ENCODE measurements around the gene PER3.

Gene PER3

DNA sequence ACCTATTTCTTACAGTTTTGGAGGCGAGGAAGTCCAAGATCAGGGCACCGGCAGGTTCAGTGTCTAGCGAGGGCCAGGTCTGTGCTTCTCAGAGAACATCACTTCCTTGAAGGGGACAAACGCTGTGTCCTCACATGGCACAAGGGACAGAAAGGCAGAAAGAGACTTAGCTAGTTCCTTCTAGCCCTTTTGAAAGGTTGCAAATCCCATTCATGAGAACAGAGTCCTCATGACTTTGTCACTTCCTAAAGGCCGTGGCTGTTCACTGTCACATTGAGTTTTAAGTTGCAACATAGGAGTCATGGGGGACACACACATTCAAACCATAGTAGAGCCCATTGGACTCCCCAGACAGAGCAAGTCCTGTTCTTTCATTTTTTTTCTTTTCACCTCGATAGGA lies 27.4 kb downstream of the PER3 start:
- DNase-seq (ENCODE audit: low spot score) = no peak
- no peak for TF ChIP-seq CTCF (IDR thresholded peaks at IDR 0.05; ENCODE audit: extremely low read depth, missing control alignments)

- TF ChIP-seq CTCF (IDR thresholded peaks at IDR 0.05; ENCODE audit: extremely low read depth, missing control alignments) = no peak
Measured at GRCh38 chr1:7813677-7814373, 29.7 kb downstream of the PER3 start.

GRCh38 chr1:7821282-7821681 lies 37.2 kb downstream of the PER3 start:
- DNase-seq (ENCODE audit: low spot score) = no peak
- no peak for TF ChIP-seq CTCF (IDR thresholded peaks at IDR 0.05; ENCODE audit: extremely low read depth, missing control alignments)

More at GRCh38 chr1:7813677-7814373, 29.7 kb downstream of the PER3 start:
- DNase-seq (ENCODE audit: low spot score) = no peak

- no peak for DNase-seq (ENCODE audit: low spot score)
- TF ChIP-seq CTCF (IDR thresholded peaks at IDR 0.05; ENCODE audit: extremely low read depth, missing control alignments) = no peak
Measured at GRCh38 chr1:7824701-7825100, 40.6 kb downstream of the PER3 start.

GRCh38 chr1:7826363-7826762 lies 42.3 kb downstream of the PER3 start:
- TF ChIP-seq CTCF (IDR thresholded peaks at IDR 0.05; ENCODE audit: extremely low read depth, missing control alignments) = no peak
- DNase-seq (ENCODE audit: low spot score) = no peak

DNA sequence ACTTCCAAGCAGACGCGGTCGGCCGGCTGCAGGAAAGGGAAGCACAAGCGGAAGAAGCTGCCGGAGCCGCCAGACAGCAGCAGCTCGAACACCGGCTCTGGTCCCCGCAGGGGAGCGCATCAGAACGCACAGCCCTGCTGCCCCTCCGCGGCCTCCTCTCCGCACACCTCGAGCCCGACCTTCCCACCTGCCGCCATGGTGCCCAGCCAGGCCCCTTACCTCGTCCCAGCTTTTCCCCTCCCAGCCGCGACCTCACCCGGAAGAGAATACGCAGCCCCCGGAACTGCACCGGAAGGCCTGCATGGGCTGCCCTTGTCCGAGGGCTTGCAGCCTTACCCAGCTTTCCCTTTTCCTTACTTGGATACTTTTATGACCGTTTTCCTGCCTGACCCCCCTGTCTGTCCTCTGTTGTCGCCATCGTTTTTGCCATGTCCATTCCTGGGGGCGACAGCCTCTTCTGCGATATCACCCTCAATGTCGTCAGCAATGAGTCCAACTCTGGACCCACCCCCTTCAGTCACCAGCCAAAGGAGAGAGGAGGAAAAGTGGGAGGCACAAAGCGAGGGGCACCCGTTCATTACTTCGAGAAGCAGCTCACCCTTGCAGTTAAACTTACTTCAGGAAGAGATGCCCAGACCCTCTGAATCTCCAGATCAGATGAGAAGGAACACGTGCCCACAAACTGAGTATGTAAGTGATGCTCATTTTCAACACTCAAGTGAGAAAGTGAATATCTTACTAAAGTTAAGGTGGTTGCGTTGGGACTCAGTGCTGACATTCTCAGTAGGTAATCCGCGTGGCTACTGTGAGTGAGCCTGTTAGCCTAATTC lies 43.2 kb downstream of the PER3 start:
- no peak for TF ChIP-seq CTCF (IDR thresholded peaks at IDR 0.05; ENCODE audit: extremely low read depth, missing control alignments)
- peak; percentile 61 for DNase-seq (ENCODE audit: low spot score)

DNA sequence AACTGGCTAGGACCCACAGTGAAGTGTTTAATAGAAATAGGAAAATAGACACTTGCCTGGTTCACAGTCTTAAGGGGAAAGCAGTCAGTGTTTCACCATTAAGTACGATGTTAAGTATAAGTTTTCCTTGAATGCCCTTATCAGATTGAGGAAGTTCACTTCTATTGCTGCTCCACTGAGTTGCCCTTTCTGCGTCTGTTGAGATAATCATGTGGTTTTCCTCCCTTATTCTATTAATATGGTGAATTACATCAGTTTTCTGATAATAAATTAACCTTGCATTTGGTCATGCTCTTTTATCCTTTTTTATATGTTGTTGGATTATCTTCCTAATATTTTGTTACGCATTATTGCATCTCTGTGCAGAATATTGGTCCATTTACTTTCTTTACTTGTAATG lies 47.4 kb downstream of the PER3 start:
- no peak for DNase-seq (ENCODE audit: low spot score)
- no peak for TF ChIP-seq CTCF (IDR thresholded peaks at IDR 0.05; ENCODE audit: extremely low read depth, missing control alignments)

Data from GM20000 (cell line).